Thyroid gland (tissue), 4 donors: ENCODE measurements around the gene CCDC106. TPM values are rescaled to one million over a fixed set of nuclear protein-coding genes. Genes with fewer than 3 reads are reported as not detected.

Source experiments
- DNase-seq, 2 donors: peaks; one replicate each; pipeline ENCODE4 v3.0.0-alpha.2; 2019
- H3K27ac ChIP-seq, 3 donors: fragments of 200-600 bp; sonication (generic); 1 replicate in 2 of 3; 2 replicates in 1 of 3; pipeline ENCODE4 v1.5.1; 2016 to 2019; ENCODE audit warnings: mild to moderate bottlenecking in 1 of 3, moderate library complexity in 1 of 3
- H3K27me3 ChIP-seq: fragments of 200-600 bp; sonication (generic); one replicate; pipeline ENCODE4 v1.5.1; 2019
- H3K36me3 ChIP-seq, 2 donors: fragments of 200-600 bp; sonication (generic); one replicate each; pipeline ENCODE4 v1.5.1; 2016 to 2019
- H3K4me1 ChIP-seq, 2 donors: fragments of 200-600 bp; sonication (generic); one replicate each; pipeline ENCODE4 v1.5.1; 2017 to 2019
- H3K4me3 ChIP-seq, 3 donors: fragments of 200-600 bp; sonication (generic); replicated peaks in 1 of 3; 1 replicate in 2 of 3; 2 replicates in 1 of 3; pipeline ENCODE4 v1.5.1; 2016; ENCODE audit warnings: mild to moderate bottlenecking in 1 of 3
- H3K9me3 ChIP-seq: fragments of 200-600 bp; sonication (generic); one replicate; pipeline ENCODE4 v1.5.1; 2017
- POLR2A ChIP-seq, 2 donors: fragments of 450-650 bp; IDR thresholded peaks; one replicate each; pipeline ENCODE4 v1.6.1; 2017; ENCODE audit warnings: antibody characterized with exemption in 2 of 2, mild to moderate bottlenecking in 2 of 2, moderate library complexity in 1 of 2
- WGBS, 2 donors: methylation state at CpG; one replicate each; pipeline ENCODE4 v1.1.5; 2017; 5-methylcytosine and 5-hydroxymethylcytosine counted together
- intact Hi-C: fragments of 100-400 bp; cut with DNase I; formaldehyde crosslinking; loops from one replicate; pipeline ENCODE4 v1.15.1; 2023
- total RNA-seq, 4 donors: library from RNA; depleted of rRNA; stranded (reverse); fragments of >200 nt; gene quantifications; one replicate each; pipeline ENCODE4 v1.2.3, GENCODE V29; 2016
- TF ChIP-seq, protein P1 (sequence below), 6 experiments: fragments of 200-600 bp in 3 of 6; fragments of 450-650 bp in 3 of 6; sonication (generic) in 3 of 6; IDR thresholded peaks; one replicate each; pipeline ENCODE4 v1.5.1; 2016 to 2019; ENCODE audit warnings: antibody characterized with exemption in 6 of 6, mild to moderate bottlenecking in 2 of 6, inconsistent platforms in 1 of 6, moderate library complexity in 1 of 6

The CCDC106 gene
- total RNA-seq: 10 to 100 TPM; 11.2 to 23.2 (median 20.7) TPM

DNA sequence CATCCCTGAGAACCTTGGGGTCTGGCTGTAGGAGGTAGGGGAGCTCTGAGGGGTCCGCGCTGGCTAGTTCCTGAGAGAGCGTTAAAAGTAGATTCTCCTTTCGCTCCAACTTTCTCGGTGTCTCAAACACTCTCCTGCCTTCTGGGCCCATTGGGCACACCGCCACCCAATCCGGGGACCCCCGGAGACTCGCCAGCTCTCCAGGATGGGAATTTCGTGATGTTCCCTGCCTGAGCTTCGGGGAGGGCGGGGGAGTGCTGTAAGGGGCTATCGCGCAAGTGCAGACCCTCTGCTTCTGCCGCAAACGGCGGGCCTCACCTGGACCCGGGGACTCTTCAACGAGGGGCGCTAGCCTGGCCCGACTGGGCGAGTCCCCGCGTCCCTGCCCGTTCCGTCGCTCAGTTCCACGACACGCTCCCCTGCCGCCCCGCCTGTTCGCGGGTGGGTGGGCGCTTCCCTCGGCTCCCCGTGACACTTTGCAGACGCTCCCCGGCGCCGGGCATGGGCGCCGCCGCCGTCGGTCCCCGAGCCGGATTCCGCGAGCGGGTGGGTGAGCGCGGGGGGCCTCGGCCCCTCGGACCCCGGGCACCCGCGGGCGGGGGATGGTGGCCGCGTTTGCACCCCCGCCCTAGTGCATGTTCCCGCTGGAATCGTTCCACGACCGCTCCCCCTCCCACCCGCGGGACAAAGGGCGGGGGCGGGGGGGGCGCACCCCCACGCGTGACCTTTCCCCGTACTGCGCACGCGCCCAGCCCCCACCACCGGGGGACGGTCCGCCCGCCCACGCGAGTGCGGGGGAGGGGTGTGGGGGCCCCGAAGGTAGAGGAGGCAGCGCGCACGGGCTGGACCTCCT lies at the start of gene CCDC106:
TSS of gene CCDC106 (plus strand) at position 481 of the 853 bp plus-strand sequence. CDS start 835 bp downstream, outside the sequence.
- Histone ChIP-seq H3K27me3 (no peaks in the 10 kb centered on the region), H3K27ac (peak within 1 kb of the TSS; percentile 76 to 84 (median 83)), H3K36me3 (peaks cover 0 to 5% of the 10 kb centered on the region in 2 donors), H3K4me3 (peak within 1 kb of the TSS; percentile 42 to 93 (median 82)), H3K4me1 (peaks cover 25 to 35% of the 10 kb centered on the region in 2 donors), H3K9me3 (no peaks in the 10 kb centered on the region)
- DNase-seq: peak; percentile 71 to 73
- TF ChIP-seq, protein P1, sequence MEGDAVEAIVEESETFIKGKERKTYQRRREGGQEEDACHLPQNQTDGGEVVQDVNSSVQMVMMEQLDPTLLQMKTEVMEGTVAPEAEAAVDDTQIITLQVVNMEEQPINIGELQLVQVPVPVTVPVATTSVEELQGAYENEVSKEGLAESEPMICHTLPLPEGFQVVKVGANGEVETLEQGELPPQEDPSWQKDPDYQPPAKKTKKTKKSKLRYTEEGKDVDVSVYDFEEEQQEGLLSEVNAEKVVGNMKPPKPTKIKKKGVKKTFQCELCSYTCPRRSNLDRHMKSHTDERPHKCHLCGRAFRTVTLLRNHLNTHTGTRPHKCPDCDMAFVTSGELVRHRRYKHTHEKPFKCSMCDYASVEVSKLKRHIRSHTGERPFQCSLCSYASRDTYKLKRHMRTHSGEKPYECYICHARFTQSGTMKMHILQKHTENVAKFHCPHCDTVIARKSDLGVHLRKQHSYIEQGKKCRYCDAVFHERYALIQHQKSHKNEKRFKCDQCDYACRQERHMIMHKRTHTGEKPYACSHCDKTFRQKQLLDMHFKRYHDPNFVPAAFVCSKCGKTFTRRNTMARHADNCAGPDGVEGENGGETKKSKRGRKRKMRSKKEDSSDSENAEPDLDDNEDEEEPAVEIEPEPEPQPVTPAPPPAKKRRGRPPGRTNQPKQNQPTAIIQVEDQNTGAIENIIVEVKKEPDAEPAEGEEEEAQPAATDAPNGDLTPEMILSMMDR (IDR thresholded peaks at IDR 0.05): no peak
- no peak for TF ChIP-seq POLR2A (IDR thresholded peaks at IDR 0.05)
- intact Hi-C loops: no loop called here
- WGBS, 2 donors: 0 to 1% methylated on average over 4 to 35 of the region's 87 CpGs

DNA sequence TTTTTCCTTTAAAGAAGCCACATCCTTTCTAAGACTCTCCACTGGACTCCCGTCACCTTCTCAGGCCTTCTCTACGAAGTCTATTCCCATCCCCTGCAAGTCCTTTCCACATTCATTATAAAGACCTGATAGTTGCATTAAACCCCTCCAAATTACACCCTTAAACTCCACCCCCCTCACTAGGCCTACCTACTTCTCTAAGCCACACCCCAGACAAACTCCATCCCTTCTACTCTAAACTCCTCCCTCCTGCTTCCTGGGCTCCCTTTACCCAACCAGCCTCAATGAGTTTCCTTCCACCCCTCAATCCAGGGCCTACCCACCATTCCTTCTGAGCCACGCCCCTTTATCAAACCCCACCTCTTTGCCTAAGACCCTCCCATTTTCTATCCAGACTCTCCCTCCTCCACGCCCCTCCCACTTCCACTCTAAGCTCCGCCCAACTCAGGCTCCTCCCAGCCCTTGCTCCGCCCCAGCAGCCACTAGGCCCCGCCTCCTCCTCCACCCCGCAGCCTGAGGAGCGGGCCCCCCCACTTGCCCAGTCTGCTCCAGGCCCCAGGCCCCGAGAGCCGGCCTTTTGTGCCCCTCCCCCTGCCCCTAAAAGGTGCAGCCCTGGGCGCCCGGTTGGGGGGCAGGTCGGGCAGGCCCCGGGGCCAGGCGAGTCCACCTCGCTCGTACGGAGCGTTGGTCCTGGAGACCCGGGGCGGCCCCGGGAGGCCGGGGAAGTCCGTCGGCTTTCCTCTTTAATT lies 49.1 kb upstream of the CCDC106 start:
- no peaks in the 10 kb centered on the region for H3K9me3 ChIP-seq
- peak overlapping the region; percentile 88 to 99 (median 94) for H3K27ac ChIP-seq
- peaks cover 6 to 8% of the 10 kb centered on the region in 2 donors for H3K4me1 ChIP-seq
- TF ChIP-seq POLR2A (IDR thresholded peaks at IDR 0.05): peak in 1 of 2 donors; percentile 51
- TF ChIP-seq, protein P1 (IDR thresholded peaks at IDR 0.05): peak in 1 of 6 experiments; percentile 6
- peak; percentile 83 to 84 for DNase-seq
- peak overlapping the region; percentile 56 to 75 (median 72) for H3K4me3 ChIP-seq
- WGBS, 2 donors: 8 to 9% methylated on average over 21 to 22 of the region's 26 CpGs
- H3K27me3 ChIP-seq: no peaks in the 10 kb centered on the region
- intact Hi-C loops: no loop called here
- peaks cover 11 to 13% of the 10 kb centered on the region in 2 donors for H3K36me3 ChIP-seq

DNA sequence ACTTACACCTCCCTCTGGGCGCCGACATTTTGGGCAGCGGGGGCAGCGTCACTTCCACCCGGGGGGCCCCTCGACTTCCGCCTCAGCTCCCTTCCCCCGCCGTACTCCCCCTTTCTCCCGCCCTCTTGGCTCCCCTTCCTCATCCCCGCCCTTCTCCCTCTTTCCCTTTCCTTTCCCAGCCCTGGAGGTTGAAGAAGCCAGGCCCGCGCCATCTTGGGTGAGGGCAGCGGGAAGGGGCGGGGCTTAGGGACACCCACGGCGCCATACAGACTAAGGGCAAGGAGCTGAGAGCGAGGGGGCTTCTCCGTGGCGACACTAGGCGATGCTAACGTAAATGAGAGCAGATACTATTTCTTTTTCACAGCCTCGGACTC lies 48.6 kb upstream of the CCDC106 start, which contains the start of gene FIZ1:
TSS of gene FIZ1 (minus strand) at position 50 of the 374 bp plus-strand sequence. CDS start 1,652 bp downstream, outside the sequence.
- 1% methylated on average over 23 of the region's 23 CpGs for WGBS, 2 donors
- no peak for TF ChIP-seq POLR2A (IDR thresholded peaks at IDR 0.05)
- TF ChIP-seq, protein P1 (IDR thresholded peaks at IDR 0.05): no peak
- Histone ChIP-seq H3K27me3 (no peaks in the 10 kb centered on the region), H3K4me3 (peak within 1 kb of the TSS; percentile 69 to 75 (median 72)), H3K9me3 (no peaks in the 10 kb centered on the region), H3K36me3 (peaks cover 11 to 13% of the 10 kb centered on the region in 2 donors), H3K27ac (peak within 1 kb of the TSS; percentile 88 to 99 (median 94)), H3K4me1 (peaks cover 8 to 14% of the 10 kb centered on the region in 2 donors)
- peak; percentile 99 for DNase-seq
- intact Hi-C loops: no loop called here

DNA sequence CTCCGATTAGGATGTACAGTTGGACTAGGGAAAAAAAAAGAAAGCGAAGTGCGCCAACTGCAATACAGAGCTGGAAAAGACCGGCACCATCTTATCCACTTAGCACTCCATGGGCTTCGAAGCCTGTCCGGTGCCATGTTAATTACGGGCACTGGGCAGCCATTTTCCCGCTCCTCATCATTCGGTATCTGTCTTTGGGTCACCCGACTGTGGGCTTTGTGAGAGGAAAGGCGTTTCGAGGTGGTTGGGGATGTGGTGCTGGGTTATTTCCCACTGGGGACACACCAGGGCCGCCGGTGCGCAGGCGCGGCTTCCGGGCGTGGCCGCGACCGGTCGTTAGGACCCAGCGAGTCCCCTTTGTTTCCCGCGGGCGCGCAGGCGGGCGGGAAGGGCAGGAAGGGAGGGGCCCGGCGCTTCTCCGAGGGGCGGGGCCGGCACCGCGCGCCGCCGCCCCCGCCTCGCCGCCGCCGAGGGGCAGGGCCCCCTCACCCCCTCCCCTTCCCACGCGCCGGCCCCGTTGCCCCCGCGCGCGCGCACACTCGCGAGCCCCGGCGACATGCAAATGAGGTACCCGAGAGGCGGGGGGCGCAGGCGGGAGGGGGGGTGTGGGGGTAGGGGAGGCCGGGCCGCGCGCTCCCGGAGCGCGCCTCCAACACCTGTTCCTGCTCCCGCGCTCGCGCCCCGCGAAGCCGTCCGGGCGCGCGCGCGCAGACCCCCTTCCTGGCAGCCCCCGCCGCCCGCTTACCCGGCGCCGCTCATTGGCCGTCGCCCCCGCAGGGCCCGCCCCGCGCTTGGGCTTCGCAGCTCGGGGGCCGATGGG lies 48.0 kb upstream of the CCDC106 start, which contains the start of gene ZNF524:
TSS of gene ZNF524 (plus strand) at position 447 of the 820 bp plus-strand sequence. CDS start 1,825 bp downstream, outside the sequence.
- H3K27me3 ChIP-seq: no peaks in the 10 kb centered on the region
- H3K4me1 ChIP-seq: peaks cover 13 to 18% of the 10 kb centered on the region in 2 donors
- intact Hi-C loops: no loop called here
- H3K27ac ChIP-seq: peak within 1 kb of the TSS; percentile 88 to 99 (median 94)
- peaks cover 10 to 11% of the 10 kb centered on the region in 2 donors for H3K36me3 ChIP-seq
- peak in 1 of 2 donors; percentile 22 for TF ChIP-seq POLR2A (IDR thresholded peaks at IDR 0.05)
- TF ChIP-seq, protein P1 (IDR thresholded peaks at IDR 0.05): peak in 1 of 6 experiments; percentile 22
- no peaks in the 10 kb centered on the region for H3K9me3 ChIP-seq
- DNase-seq: peak; percentile 86 to 88
- WGBS, 2 donors: 0 to 1% methylated on average over 12 to 23 of the region's 97 CpGs
- H3K4me3 ChIP-seq: peak within 1 kb of the TSS; percentile 69 to 75 (median 72)
